Progenitor cell of endocrine pancreas (in vitro differentiated cells): ENCODE results near the gene TIMM10. TPM values are rescaled to one million over a fixed set of nuclear protein-coding genes. Genes with fewer than 3 reads are reported as not detected.

Experiments used
- DNase-seq: peaks from one replicate; pipeline ENCODE4 v3.0.0; 2021; ENCODE audit warnings: low spot score; ENCODE audit not compliant: unreplicated experiment
- H3K27ac Mint-ChIP-seq: 2 replicates; pipeline ENCODE4 v1.8.0; 2021; ENCODE audit warnings: mild to moderate bottlenecking, moderate library complexity, mixed read lengths
- H3K27me3 Mint-ChIP-seq: 2 replicates; pipeline ENCODE4 v1.8.0; 2021; ENCODE audit warnings: mixed read lengths
- H3K36me3 Mint-ChIP-seq: 2 replicates; pipeline ENCODE4 v1.8.0; 2022; ENCODE audit warnings: mixed read lengths; ENCODE audit not compliant: insufficient read depth
- H3K4me1 Mint-ChIP-seq: 2 replicates; pipeline ENCODE4 v1.8.0; 2021; ENCODE audit warnings: low read depth, mixed read lengths
- H3K4me3 Mint-ChIP-seq: 2 replicates; pipeline ENCODE4 v1.8.0; 2021; ENCODE audit warnings: low read depth, mild to moderate bottlenecking, moderate library complexity, mixed read lengths
- H3K9me3 Mint-ChIP-seq: 2 replicates; pipeline ENCODE4 v1.8.0; 2021; ENCODE audit warnings: low read depth, mixed read lengths
- total RNA-seq: library from RNA; stranded (reverse); gene quantifications from 2 replicates; pipeline ENCODE4 v1.2.1, GENCODE V29; 2021
- TF ChIP-seq, protein P1 (sequence below): fragments of 200-600 bp; sonication (generic); IDR thresholded peaks from one replicate; pipeline ENCODE4 v1.5.0; 2021; ENCODE audit warnings: antibody characterized with exemption, mild to moderate bottlenecking; ENCODE audit not compliant: unreplicated experiment

The TIMM10 gene
- total RNA-seq, 1 donor from 2014 or later: 63.5 TPM

GRCh38 chr11:57493507-57494503 is 36.7 kb downstream of the TIMM10 start:
- Mint-ChIP-seq H3K9me3 (no peaks in the 10 kb centered on the region), H3K36me3 (peaks cover 13% of the 10 kb centered on the region), H3K4me3 (no peak overlapping the region)

DNA sequence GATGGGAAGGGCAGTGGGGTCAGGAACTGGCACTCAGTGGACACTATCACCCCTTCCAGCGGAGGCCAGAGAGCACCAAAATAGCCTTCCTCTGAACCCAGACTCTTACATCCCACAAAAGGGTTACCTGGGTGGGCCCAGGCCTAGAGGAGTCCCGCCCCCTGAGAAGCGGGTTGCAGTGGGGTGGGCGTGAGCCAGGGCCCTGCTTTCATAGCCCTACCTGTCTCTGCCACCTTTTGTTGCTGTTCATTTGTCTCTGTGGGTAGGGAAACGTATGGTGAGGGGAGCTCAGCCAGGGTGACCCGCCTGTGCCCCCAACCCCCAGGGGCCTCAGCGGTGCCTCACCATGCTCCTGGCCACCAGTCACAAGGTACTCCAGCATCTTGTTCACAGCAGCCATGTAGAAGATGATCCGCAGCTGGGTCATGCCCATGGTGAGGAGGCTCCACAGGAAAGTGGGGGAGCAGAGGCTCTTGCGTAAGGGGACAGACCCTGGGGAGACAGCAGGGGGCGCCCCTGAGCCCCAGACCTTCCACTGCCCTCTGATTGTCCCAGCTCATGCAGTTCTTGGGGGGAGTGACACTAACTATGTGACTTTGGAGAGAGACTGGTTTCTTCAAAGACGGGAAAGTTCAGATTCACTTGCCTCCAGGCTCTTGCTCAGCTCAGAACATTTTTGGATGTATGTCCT is 39.0 kb downstream of the TIMM10 start:
- peak overlapping the region; percentile 67 for H3K27ac Mint-ChIP-seq
- no peaks in the 10 kb centered on the region for H3K9me3 Mint-ChIP-seq
- H3K4me3 Mint-ChIP-seq: no peak overlapping the region
- no peaks in the 10 kb centered on the region for H3K27me3 Mint-ChIP-seq
- DNase-seq: peak; percentile 41
- TF ChIP-seq, protein P1, sequence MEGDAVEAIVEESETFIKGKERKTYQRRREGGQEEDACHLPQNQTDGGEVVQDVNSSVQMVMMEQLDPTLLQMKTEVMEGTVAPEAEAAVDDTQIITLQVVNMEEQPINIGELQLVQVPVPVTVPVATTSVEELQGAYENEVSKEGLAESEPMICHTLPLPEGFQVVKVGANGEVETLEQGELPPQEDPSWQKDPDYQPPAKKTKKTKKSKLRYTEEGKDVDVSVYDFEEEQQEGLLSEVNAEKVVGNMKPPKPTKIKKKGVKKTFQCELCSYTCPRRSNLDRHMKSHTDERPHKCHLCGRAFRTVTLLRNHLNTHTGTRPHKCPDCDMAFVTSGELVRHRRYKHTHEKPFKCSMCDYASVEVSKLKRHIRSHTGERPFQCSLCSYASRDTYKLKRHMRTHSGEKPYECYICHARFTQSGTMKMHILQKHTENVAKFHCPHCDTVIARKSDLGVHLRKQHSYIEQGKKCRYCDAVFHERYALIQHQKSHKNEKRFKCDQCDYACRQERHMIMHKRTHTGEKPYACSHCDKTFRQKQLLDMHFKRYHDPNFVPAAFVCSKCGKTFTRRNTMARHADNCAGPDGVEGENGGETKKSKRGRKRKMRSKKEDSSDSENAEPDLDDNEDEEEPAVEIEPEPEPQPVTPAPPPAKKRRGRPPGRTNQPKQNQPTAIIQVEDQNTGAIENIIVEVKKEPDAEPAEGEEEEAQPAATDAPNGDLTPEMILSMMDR: peak; percentile 64
- H3K4me1 Mint-ChIP-seq: peaks cover 13% of the 10 kb centered on the region
- H3K36me3 Mint-ChIP-seq: peaks cover 24% of the 10 kb centered on the region

More at GRCh38 chr11:57493507-57494503, 36.7 kb downstream of the TIMM10 start:
- DNase-seq: peak; percentile 86
- Mint-ChIP-seq H3K4me1 (peaks cover 36% of the 10 kb centered on the region), H3K27ac (peak overlapping the region; percentile 98), H3K27me3 (no peaks in the 10 kb centered on the region)
- TF ChIP-seq, protein P1: peak; percentile 96

DNA sequence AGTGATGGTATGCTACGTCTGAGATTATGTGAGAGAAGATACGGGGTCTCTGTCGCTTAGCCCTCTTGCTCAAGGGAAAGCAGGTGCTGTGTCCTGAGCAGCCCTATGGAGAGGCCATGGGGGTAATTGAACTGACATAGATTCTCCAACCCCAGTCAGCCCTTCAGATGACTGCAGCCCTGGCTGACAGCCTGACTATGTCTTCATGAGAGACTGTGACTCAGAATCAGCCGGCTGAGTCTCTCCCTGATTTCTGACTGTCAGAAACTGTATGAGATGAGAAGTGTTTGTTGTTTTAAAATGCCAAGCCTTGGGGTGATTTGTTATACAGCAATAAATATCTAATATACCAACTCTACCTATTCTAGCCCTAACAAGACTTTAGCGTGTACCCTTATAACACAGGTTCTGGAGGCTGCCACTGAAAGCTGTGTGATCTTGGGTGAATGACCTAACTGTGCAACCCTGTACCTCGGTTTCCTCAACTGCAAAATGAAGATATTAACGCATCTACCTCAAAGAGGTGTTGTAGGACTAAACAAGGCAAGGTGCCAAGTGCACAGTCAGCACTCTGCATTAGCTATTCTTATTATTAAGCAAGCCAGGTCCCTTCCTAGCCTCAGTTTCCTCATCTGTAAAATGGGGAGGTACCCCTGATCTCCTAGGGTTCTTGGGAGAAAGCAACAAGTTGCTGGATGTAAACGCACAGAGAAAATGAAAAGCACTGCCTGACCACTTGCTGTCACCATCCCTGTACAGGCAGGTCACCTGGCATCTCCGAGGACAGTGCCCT is 39.9 kb downstream of the TIMM10 start:
- peaks cover 5% of the 10 kb centered on the region for H3K4me1 Mint-ChIP-seq
- peaks cover 22% of the 10 kb centered on the region for H3K36me3 Mint-ChIP-seq
- H3K27ac Mint-ChIP-seq: no peak overlapping the region
- H3K27me3 Mint-ChIP-seq: no peaks in the 10 kb centered on the region
- TF ChIP-seq, protein P1: no peak
- H3K4me3 Mint-ChIP-seq: no peak overlapping the region
- no peaks in the 10 kb centered on the region for H3K9me3 Mint-ChIP-seq
- no peak for DNase-seq

- H3K27me3 Mint-ChIP-seq: peaks cover 6% of the 10 kb centered on the region
- no peak for DNase-seq
- H3K9me3 Mint-ChIP-seq: no peaks in the 10 kb centered on the region
- TF ChIP-seq, protein P1: no peak
- peaks cover 3% of the 10 kb centered on the region for H3K4me1 Mint-ChIP-seq
- H3K4me3 Mint-ChIP-seq: no peak overlapping the region
- no peak overlapping the region for H3K27ac Mint-ChIP-seq
- H3K36me3 Mint-ChIP-seq: peaks cover 20% of the 10 kb centered on the region
These were observed 42.5 kb downstream of the TIMM10 start for GRCh38 chr11:57487920-57488659.
